ENCODE data around the gene POMZP3. TPM values are rescaled to one million over a fixed set of nuclear protein-coding genes. Genes with fewer than 3 reads are reported as not detected.

POMZP3 gene
- 3.1 and 3.6 TPM in 2 replicates for total RNA-seq

DNA sequence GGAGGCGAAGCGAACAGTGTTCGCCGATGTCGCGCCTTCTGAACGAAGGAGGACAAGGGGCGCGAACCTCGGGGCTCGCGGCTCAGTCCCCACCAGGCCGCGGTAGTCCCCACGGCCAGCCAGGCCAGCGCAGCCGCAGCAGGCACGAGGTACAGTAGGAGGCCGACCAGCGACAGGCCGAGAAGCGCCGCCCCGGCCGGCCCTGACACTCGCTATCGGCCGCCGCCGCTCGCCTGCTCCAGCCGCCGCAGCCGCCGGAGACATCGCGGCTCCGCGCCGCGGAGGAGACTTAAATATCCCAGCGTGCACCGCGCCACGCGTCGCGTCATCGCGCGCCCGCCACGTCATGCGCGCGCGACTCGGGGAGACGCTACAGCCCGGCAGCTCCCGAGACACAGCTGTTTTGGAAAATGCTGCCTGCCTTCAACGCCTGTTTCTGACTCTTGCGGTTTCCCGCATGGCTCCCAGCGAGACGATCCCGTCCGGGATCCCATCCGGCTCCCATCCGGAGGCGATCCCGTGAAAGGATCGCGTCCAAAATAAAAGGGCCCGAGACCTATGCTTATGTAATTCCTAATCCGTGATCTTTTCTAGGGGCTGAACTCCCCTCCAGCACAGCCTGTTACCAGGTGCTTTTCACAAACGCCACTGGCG, at the start of gene POMZP3:
POMZP3 (minus strand) TSS at position 291 of the 654 bp plus-strand sequence. CDS start 1,215 bp downstream, outside the sequence.

Other genes with a start within 250 kb of the POMZP3 start
- gene SSC4D, start 217.6 kb downstream of the POMZP3 start, total RNA-seq, result 0.64 and 5.3 TPM in 2 replicates
- 41.7 and 43.9 TPM in 2 replicates for gene ZP3, start 202.3 kb downstream of the POMZP3 start, total RNA-seq
- gene DTX2, start 165.6 kb downstream of the POMZP3 start, total RNA-seq, result 16.0 and 32.8 TPM in 2 replicates
- gene UPK3B, start 116.7 kb downstream of the POMZP3 start, total RNA-seq, result 0.72 and 1.7 TPM in 2 replicates
- not detected in 2 replicates for gene SPDYE16, start 84.0 kb downstream of the POMZP3 start, total RNA-seq